Smooth muscle cell (in vitro differentiated cells): ENCODE measurements around the gene CNTNAP2. TPM values are rescaled to one million over a fixed set of nuclear protein-coding genes. Genes with fewer than 3 reads are reported as not detected.
"Not testable (repeated sequence)": the region's sequence is repeated elsewhere in the genome, so short reads cannot be mapped to it uniquely, and the experiment has no call there.

ENCODE experiments used
- DNase-seq: peaks from one replicate; lab custom pipeline; 2025; ENCODE audit not compliant: unreplicated experiment; lab: John Stamatoyannopoulos, UW
- H2AFZ ChIP-seq: fragments of 200-600 bp; sonication (generic); 2 replicates; pipeline ENCODE4 v1.6.0; 2016; ENCODE audit warnings: antibody characterized with exemption, low read depth, mild to moderate bottlenecking
- H3F3A ChIP-seq: fragments of 200-600 bp; sonication (generic); 2 replicates; pipeline ENCODE4 v1.6.0; 2017; ENCODE audit warnings: antibody characterized with exemption, low read depth
- H3K27ac ChIP-seq: fragments of 200-600 bp; sonication (generic); 2 replicates; pipeline ENCODE4 v1.5.1; 2016; ENCODE audit warnings: low read depth, mild to moderate bottlenecking
- H3K27me3 ChIP-seq: fragments of 200-600 bp; sonication (generic); 2 replicates; pipeline ENCODE4 v1.6.1; 2016; ENCODE audit warnings: low read depth, mild to moderate bottlenecking
- H3K36me3 ChIP-seq: fragments of 200-600 bp; sonication (generic); 2 replicates; pipeline ENCODE4 v1.5.1; 2016; ENCODE audit warnings: low read depth
- H3K4me1 ChIP-seq: fragments of 200-600 bp; sonication (generic); 2 replicates; pipeline ENCODE4 v1.5.1; 2016; ENCODE audit warnings: low read depth
- H3K4me2 ChIP-seq: fragments of 200-600 bp; sonication (generic); 2 replicates; pipeline ENCODE4 v1.6.0; 2016; ENCODE audit warnings: mild to moderate bottlenecking
- H3K4me3 ChIP-seq: fragments of 200-600 bp; sonication (generic); 2 replicates; pipeline ENCODE4 v1.5.1; 2016; ENCODE audit warnings: mild to moderate bottlenecking
- H3K79me2 ChIP-seq: fragments of 200-600 bp; sonication (generic); 2 replicates; pipeline ENCODE4 v1.6.0; 2016; ENCODE audit warnings: low read depth, mild to moderate bottlenecking
- H3K9ac ChIP-seq: fragments of 200-600 bp; sonication (generic); 2 replicates; pipeline ENCODE4 v1.6.0; 2016; ENCODE audit warnings: low read depth
- H3K9me3 ChIP-seq: fragments of 200-600 bp; sonication (generic); replicated peaks from 2 replicates; pipeline ENCODE4 v1.5.1; 2016; ENCODE audit warnings: low read depth
- H4K20me1 ChIP-seq: fragments of 200-600 bp; sonication (generic); 2 replicates; pipeline ENCODE4 v1.6.0; 2016; ENCODE audit warnings: low read depth
- CTCF ChIP-seq: fragments of 200-600 bp; sonication (generic); IDR thresholded peaks from 2 replicates; pipeline ENCODE4 v1.5.1; 2017; ENCODE audit warnings: borderline replicate concordance, mild to moderate bottlenecking, antibody characterized with exemption; ENCODE audit not compliant: insufficient read depth, poor library complexity, severe bottlenecking
- WGBS: methylation state at CpG from one replicate; pipeline ENCODE4 v1.1.7; 2016; ENCODE audit warnings: low lambda C conversion rate; 5-methylcytosine and 5-hydroxymethylcytosine counted together
- polyA plus RNA-seq: library from polyadenylated mRNA; unstranded; fragments of >200 nt; fragmentation: Nextera tagmentation; extraction: Ambion mirVana; gene quantifications from 2 replicates; pipeline ENCODE4 v1.2.1, GENCODE V29; 2016
- total RNA-seq: library from RNA; depleted of rRNA; stranded (reverse); fragments of >200 nt; gene quantifications from 2 replicates; pipeline ENCODE4 v1.2.3, GENCODE V29; 2014

Gene CNTNAP2
- total and polyA plus RNA-seq, 2 experiments from 2014 or later: 1.7 to 9.0 TPM

DNA sequence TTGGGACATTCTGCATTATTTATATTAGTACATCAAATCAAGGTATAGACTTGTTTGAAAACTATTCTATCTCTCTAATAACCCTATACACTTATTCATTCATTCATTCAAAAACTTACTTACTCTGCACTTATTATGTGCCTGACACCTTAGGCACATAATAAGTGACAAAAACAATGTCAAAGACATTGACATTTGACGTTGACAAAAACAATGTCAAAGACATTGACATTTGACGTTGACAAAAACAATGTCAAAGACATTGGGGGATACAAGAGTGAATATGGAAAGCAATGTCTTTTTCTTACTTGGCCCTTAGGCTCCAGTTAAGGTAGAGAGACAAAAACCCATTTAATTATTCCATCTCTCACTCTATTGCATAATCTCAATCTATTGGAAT, 116.0 kb downstream of the CNTNAP2 start:
- Histone ChIP-seq H3F3A (no peaks in the 10 kb centered on the region), H2AFZ (no peak overlapping the region), H3K27me3 (no peaks in the 10 kb centered on the region), H4K20me1 (no peaks in the 10 kb centered on the region), H3K9ac (no peak overlapping the region), H3K79me2 (no peaks in the 10 kb centered on the region), H3K36me3 (no peaks in the 10 kb centered on the region), H3K4me1 (no peaks in the 10 kb centered on the region), H3K4me2 (no peak overlapping the region), H3K4me3 (no peak overlapping the region), H3K9me3 (no peaks in the 10 kb centered on the region), H3K27ac (no peak overlapping the region)
- WGBS: 82% methylated on average over 2 of the region's 2 CpGs
- no peak for DNase-seq
- no peak for TF ChIP-seq CTCF

DNA sequence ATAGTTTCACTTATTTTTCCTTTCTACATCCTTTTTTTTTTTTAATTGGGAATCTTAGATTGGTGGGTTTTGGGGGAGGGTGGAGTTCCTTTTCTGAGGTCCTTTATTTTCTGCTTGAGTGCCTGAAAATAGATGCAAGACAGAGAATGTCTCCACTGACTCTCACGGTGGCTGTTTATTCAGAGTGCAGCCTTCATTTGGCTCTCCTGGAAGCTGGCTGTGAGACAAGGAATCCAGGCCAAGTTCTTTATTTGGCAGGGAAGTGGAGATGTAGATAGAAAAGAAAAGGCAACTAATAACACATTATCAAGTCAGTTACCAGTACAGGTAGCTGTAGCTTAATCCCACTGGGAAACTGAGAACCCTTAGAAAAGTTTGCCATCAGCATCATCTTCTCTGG, 118.6 kb downstream of the CNTNAP2 start:
- no peaks in the 10 kb centered on the region for H3F3A ChIP-seq
- no peaks in the 10 kb centered on the region for H3K36me3 ChIP-seq
- no peak overlapping the region for H3K9ac ChIP-seq
- no peak overlapping the region for H3K4me2 ChIP-seq
- H3K4me3 ChIP-seq: no peak overlapping the region
- 81% methylated on average over 1 of the region's 1 CpG for WGBS
- no peaks in the 10 kb centered on the region for H4K20me1 ChIP-seq
- no peaks in the 10 kb centered on the region for H3K79me2 ChIP-seq
- H2AFZ ChIP-seq: no peak overlapping the region
- TF ChIP-seq CTCF: no peak
- H3K9me3 ChIP-seq: no peaks in the 10 kb centered on the region
- H3K4me1 ChIP-seq: no peaks in the 10 kb centered on the region
- no peaks in the 10 kb centered on the region for H3K27me3 ChIP-seq
- H3K27ac ChIP-seq: no peak overlapping the region
- DNase-seq: no peak

- Histone ChIP-seq H3F3A (no peaks in the 10 kb centered on the region), H3K36me3 (no peaks in the 10 kb centered on the region), H3K79me2 (no peaks in the 10 kb centered on the region), H3K27ac (no peak overlapping the region), H2AFZ (no peak overlapping the region), H3K27me3 (peaks cover 16% of the 10 kb centered on the region), H3K4me1 (no peaks in the 10 kb centered on the region), H3K9ac (no peak overlapping the region), H4K20me1 (no peaks in the 10 kb centered on the region), H3K4me3 (no peak overlapping the region), H3K4me2 (no peak overlapping the region), H3K9me3 (no peaks in the 10 kb centered on the region)
- TF ChIP-seq CTCF: no peak
- no peak for DNase-seq
Measured at GRCh38 chr7:146242661-146243060, 126.1 kb downstream of the CNTNAP2 start.

DNA sequence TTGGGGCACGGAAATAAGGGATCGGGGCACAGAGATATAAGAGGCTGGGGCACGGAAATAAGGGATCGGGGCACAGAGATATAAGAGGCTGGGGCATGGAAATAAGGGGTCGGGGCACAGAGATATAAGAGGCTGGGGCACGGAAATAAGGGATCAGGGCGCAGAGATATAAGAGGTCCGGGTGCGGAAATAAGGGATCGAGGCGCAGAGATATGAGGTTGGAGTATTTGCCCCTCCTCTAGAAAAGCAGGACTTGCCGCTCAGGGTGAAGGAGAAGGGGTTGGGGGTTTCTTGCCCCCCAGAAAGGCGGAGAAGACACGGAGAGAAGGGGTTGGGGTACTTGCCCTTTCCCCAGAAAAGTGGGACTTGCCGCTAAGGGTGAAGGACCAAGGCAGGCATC, 131.4 kb downstream of the CNTNAP2 start:
- peaks cover 36% of the 10 kb centered on the region for H3K27me3 ChIP-seq
- WGBS: 5% methylated on average over 15 of the region's 15 CpGs
- H3K27ac ChIP-seq, H3K79me2 ChIP-seq, H3K9ac ChIP-seq, DNase-seq, H3K9me3 ChIP-seq, H3F3A ChIP-seq, H3K36me3 ChIP-seq, H4K20me1 ChIP-seq: not testable (repeated sequence)
- peaks cover 14% of the 10 kb centered on the region for H3K4me1 ChIP-seq
- H3K4me2 ChIP-seq: peak overlapping the region; percentile 82
- peak overlapping the region; percentile 40 for H3K4me3 ChIP-seq
- peak overlapping the region; percentile 83 for H2AFZ ChIP-seq

- Histone ChIP-seq H3K4me1 (peaks cover 14% of the 10 kb centered on the region), H3K27me3 (peaks cover 36% of the 10 kb centered on the region), H3K4me2 (peak overlapping the region; percentile 82), H2AFZ (peak overlapping the region; percentile 83), H3K4me3 (peak overlapping the region; percentile 40)
- H4K20me1 ChIP-seq, DNase-seq, H3K79me2 ChIP-seq, H3K27ac ChIP-seq, H3K36me3 ChIP-seq, H3K9me3 ChIP-seq, H3K9ac ChIP-seq, H3F3A ChIP-seq: not testable (repeated sequence)
- WGBS: under 1% methylated on average over 7 of the region's 7 CpGs
Measured at GRCh38 chr7:146248744-146249143, 132.1 kb downstream of the CNTNAP2 start.
